OCI-LY3 (cell line): ENCODE measurements around the gene TM9SF3.

ENCODE experiments used
- EZH2phosphoT487 ChIP-seq: fragments of 200-600 bp; shearing (Covaris generic); IDR thresholded peaks from 2 replicates; pipeline ENCODE4 v1.6.1; 2018; ENCODE audit warnings: antibody characterized with exemption, mixed run types, low read depth
- TF ChIP-seq, protein P1 (sequence below): fragments of 200-600, 300-600 bp; sonication (generic); IDR thresholded peaks from 2 replicates; pipeline ENCODE4 v1.5.1; 2014; ENCODE audit warnings: antibody characterized with exemption, low read length, low read depth

DNA sequence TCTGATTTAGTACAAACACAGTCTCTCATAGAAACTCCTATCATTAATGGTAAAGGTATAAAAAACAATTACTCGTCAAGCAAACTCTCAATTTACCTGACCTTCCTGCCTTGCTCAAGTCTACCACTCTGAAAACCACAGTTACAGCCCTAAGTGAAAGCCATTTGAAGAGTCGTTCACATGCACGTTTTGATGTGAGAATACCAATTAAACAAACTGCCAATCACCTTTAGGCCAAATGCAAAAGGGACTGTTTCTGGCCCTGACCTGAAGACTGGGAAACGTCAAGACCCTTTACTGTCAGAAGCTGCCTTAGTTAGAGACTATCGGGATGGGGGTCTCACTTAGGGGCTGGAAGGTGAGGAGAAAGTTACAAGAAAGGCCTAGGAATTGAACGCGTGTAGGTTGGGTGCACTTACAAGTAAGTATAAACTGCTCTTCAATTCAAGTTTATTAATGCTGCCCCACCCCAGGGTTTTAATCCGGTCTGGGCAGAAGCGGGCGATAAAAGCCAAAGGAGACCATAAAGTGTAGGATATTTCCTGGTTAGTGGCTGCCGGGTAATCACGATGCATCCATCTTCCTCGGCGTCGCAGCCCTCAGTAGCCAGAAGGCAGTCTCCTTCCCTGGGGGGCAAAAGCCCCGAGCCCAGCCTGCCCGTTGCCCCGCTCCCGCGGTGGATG lies 935 bp downstream of the TM9SF3 start:
- TF ChIP-seq, protein P1, sequence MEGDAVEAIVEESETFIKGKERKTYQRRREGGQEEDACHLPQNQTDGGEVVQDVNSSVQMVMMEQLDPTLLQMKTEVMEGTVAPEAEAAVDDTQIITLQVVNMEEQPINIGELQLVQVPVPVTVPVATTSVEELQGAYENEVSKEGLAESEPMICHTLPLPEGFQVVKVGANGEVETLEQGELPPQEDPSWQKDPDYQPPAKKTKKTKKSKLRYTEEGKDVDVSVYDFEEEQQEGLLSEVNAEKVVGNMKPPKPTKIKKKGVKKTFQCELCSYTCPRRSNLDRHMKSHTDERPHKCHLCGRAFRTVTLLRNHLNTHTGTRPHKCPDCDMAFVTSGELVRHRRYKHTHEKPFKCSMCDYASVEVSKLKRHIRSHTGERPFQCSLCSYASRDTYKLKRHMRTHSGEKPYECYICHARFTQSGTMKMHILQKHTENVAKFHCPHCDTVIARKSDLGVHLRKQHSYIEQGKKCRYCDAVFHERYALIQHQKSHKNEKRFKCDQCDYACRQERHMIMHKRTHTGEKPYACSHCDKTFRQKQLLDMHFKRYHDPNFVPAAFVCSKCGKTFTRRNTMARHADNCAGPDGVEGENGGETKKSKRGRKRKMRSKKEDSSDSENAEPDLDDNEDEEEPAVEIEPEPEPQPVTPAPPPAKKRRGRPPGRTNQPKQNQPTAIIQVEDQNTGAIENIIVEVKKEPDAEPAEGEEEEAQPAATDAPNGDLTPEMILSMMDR: no peak
- TF ChIP-seq EZH2phosphoT487: no peak
